Stimulated activated CD8-positive, alpha-beta memory T cell treated with anti-CD3 and anti-CD28 coated beads, Interleukin-15, amount 100 ng/mL, for 1 hour (primary cell): Measurements from ENCODE around the gene MED23.
"Not testable (repeated sequence)": the region's sequence is repeated elsewhere in the genome, so short reads cannot be mapped to it uniquely, and the experiment has no call there.

Experiments used
- DNase-seq: peaks from one replicate; pipeline ENCODE4 v3.0.0-alpha.2; 2020; ENCODE audit warnings: low read depth

The MED23 gene

GRCh38 chr6:131574686-131575085, 53.4 kb downstream of the MED23 start:
- no peak for DNase-seq

- no peak for DNase-seq
Observed at GRCh38 chr6:131574133-131574532, 53.9 kb downstream of the MED23 start.

DNA sequence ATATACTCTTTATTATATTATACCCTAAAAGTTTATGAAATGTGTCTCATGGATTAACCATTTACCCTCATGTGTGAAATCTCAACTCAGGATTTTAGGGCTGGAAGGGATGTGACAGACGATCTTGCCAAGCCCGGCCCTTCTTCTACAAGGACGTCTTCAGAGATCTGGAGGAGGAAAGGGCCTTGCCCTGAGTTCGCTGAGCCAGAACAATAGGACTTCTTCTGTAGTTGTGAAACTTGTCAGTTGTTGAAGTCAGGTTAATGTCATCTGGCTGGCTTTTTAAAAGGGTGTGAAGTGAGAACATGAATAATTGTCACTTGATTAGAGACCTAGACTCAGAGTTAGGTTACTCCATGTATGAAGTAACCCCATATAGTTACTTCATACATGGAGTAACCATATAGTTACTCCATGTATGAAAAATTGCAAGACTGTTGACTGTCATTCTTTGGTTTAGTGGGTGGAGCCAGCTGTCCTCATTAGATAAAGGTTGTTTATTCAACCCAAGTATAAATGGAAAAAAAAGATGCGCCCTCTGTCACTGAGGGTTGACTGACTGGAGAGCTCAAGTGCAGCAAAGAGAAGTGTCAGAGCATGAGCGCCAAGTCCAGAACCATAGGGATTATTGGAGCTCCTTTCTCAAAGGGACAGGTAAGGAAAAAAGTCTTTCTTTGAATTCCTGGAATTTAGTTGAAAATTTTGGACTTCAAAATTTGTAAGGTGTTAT, 55.2 kb downstream of the MED23 start, which contains the start of gene ARG1:
TSS of gene ARG1 (plus strand) at position 541 of the 730 bp plus-strand sequence. CDS start at position 598, 57 bp downstream.
- DNase-seq, result no peak

DNA sequence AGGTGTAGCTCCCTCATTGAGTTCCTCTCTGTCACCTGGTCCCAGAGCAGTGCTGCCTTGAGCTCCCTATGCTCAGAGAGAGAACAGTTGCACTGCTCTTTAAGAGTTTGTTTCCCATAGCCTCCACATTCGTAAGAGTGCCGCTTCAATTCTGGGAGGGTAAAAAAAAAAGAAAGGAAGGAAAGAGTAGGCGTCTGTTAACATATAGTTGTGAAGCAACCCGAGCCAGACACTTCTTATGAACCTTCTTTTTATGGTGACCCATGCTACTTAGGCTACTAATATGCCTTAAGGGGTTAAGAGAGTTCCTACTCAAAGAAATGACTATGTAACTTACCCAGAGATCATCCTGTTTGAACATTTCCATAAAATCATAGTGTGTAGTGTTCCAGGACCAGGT, 59.3 kb downstream of the MED23 start:
- DNase-seq, result no peak

- DNase-seq, result no peak
Observed at GRCh38 chr6:131565056-131565455, 63.0 kb downstream of the MED23 start.

DNA sequence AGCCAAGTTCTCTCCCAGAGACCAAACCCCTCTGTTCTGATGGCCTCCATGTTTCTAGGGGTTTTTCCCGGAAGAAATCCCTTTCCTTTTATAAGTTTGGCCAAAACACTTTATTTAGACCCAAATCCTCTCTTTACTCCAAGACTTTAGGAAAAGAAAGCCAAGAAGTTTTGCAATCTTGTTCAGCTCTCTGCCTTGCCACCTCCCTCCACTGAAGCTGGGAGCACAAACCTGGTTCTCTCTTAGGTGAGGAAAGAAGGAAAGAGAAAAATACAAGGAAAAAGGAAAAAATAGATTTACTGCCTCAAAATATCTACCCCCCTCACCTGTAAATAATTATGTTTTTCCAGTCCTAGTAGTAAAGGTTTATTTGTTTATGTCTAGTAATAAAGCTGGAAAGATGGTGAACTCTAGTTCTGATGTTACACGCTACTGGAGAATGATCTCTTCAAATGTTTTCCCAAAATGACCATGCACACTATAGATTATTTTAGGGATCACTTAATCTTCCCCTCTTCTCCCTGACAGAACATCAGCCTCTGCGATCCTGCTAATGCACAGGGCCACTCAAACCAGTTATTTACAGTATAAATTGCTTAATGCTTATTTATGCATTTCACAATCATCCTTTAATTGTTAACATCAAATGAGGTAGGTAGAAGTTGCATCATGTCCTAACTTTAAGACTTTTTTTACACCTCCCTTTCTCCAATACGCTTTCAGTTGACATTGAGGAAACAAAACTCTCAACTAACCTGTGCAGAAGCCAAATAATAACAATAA, 65.9 kb downstream of the MED23 start:
- DNase-seq, result no peak

GRCh38 chr6:131558922-131559321, 69.1 kb downstream of the MED23 start:
- no peak for DNase-seq

DNA sequence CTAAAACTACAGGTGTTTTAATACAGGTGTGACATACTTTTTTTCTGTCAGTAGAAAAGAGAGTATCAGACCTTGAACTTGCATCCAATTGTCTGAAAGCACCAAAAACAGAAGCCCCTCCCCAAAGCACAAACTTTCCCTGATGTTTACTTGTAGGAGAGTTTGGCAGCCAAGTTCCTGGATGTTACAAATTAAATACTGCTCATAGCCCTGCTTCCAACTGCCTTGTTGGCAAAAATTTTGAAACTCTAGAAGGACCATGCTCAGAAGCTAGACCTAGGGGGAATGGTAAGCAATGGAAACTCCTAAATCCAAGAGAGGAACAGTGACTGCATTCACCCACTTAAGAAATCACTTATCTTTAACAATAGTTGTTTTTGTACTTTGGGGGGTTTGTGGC, 72.0 kb downstream of the MED23 start:
- no peak for DNase-seq

DNA sequence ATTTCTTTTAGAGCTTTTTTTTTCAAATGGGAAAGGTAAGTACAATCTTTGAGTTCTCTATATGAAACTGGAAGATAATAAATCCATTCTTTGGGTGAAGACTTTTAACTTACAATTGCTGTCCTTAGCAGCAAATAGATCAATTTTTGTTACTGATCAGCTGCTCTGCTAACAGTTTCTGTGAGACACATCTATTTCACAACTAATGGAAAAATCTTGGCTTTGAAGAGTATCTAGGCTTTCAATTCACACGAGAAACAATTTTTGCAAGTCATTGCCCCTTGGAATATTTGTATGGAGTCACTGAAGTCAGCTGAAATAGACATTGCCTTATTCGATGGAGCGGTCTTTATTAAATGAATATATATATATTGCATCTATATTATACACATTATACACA, 75.5 kb downstream of the MED23 start:
- DNase-seq, result no peak

GRCh38 chr6:131551902-131552301, 76.1 kb downstream of the MED23 start:
- DNase-seq, result no peak

DNA sequence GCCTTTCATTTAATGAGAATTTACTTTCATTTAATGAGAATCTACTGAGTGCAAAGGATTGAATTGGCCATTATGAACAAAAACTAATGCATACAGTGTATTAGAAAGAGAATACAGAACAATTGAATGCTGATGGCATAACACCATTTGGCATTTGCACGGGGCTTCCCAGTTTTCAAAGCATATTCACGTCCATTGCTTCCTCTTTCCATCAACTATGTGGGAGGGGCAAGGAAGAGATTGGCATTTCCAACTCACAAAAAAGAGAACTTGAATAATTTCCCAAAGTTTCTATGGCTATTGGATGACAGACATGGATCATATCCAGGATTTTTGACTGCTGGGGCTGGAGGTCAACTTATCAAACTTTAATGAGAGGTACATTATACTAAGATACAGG, 78.2 kb downstream of the MED23 start:
- no peak for DNase-seq

DNA sequence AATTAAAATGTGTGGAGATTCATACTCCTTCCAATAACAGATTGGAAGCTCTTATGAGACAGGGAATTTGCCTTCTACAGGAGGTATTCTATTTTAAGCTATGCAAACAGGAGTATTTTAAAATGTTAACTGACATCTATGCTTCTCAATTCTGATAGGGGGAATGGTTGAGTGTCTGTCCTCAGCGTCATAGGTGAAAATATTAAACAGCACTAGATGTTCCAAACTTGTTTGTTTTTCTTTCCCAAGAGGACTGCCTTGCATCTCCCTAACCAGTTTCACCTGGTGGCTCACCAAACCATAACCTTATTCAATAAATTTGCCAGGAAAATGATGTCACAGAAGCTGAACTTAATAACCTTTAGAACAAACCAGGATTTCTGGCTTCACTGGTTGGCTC, 79.6 kb downstream of the MED23 start:
- no peak for DNase-seq

- DNase-seq, result no peak
Observed at GRCh38 chr6:131547488-131547887, 80.6 kb downstream of the MED23 start.

DNA sequence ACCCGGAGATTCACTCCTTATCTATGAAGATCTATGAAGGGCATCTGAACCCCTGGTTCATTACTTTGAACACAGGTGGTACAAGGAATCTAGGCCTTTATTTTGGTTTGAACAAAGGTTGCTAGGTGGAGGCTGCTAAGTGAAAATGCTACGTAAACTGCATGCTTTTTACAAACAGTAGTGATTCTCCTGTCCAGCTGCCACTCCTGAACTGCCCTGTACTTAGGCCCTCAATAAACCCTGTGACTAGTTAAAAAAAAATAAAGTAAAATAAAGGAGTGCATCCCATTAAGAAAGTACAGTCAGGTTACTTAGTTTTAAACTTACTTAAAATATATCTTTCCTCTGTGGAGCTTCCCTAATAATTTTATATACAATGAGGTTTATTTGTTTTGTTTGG, 82.7 kb downstream of the MED23 start:
- no peak for DNase-seq

GRCh38 chr6:131538615-131539014, 89.4 kb downstream of the MED23 start:
- DNase-seq, result not testable (repeated sequence)

DNA sequence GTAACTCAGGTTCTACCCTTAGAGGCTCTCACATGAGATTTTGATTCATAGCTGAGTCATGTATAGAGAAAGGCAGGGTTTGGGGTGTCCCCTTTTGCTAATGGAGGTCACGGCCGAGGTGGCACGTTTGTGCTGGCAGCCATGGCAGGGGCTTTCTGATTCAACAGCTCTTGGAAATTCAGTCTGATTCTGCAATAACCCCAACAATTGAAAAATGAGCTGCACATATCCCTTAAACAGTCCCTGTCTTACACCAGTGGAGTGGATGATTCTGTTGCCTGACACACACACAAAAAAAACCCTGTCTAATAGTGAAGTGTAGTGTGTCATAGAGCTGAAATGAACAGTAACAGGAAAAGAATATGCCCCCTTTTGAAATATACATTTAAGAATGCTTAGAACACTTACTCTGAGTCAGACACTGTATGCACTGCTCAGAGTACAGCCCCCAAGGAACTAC, 95.4 kb downstream of the MED23 start:
- DNase-seq, result no peak

DNA sequence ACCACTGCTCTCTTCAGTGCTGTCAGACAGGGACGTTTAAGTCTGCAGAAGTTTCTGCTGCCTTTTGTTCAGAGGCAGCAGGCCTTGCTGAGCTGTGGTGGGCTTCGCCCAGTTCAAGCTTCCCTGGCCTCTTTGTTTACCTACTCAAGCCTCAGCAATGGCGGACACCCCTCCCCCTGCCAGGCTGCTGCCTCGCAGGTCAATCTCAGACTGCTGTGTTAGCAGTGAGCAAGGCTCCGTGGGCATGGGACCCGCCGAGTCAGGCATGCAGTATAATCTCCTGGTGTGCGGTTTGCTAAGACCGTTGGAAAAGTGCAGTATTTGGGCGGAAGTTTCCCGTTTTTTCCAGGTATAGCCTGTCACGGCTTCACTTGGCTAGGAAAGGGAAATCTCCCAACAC, 96.4 kb downstream of the MED23 start:
- DNase-seq, result not testable (repeated sequence)

GRCh38 chr6:131530936-131531335, 97.1 kb downstream of the MED23 start:
- DNase-seq, result not testable (repeated sequence)

DNA sequence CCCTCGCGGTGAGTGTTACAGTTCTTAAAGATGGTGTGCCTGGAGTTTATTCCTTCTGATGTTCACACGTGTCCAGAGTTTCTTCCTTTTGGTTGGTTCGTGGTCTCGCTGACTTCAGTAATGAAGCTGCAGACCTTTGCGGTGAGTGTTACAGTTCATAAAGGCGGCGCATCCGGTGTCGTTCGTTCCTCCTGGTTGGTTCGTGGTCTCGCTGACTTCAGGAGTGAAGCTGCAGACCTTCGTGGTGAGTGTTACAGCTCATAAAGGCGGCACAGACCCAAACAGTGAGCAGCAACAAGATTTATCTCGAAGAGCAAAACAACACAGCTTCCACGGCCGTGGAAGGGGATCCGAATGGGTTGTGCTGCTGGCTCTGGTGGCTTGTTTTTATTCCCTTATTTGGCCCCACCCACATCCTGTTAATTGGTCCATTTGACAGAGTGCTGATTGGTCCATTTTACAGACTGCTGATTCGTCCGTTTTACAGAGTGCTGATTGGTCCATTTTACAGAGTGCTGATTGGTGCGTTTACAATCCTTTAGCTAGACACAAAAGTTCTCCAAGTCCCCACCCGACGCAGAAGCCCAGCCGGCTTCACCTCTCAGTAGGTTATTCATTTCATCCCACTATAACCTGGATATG, 103.2 kb downstream of the MED23 start:
- DNase-seq, result no peak

GRCh38 chr6:131523988-131524673, 103.9 kb downstream of the MED23 start:
- no peak for DNase-seq
